Stimulated activated CD4-positive, alpha-beta T cell treated with anti-CD3 and anti-CD28 coated beads, Interleukin-2, amount 100 ng/mL, for 24 hours (primary cell): ENCODE measurements around the gene ZNF57.
A peak's percentile ranks its signal among the peaks of the same experiment; 100 is the strongest.
"Not testable (repeated sequence)": the region's sequence is repeated elsewhere in the genome, so short reads cannot be mapped to it uniquely, and the experiment has no call there.

ENCODE experiments used
- DNase-seq, 2 donors: peaks; one replicate each; pipeline ENCODE4 v3.0.0-alpha.2; 2020

ZNF57 gene

GRCh38 chr19:2900296-2901252 is at the start of gene ZNF57:
TSS of gene ZNF57 (plus strand) at chr19:2900928. CDS start at chr19:2901046, 118 bp downstream.
- DNase-seq = peak; percentile 99

- DNase-seq = no peak
Measured at GRCh38 chr19:2852598-2852997, 48.1 kb upstream of the ZNF57 start.

- no peak for DNase-seq
Measured at GRCh38 chr19:2853015-2853606, 47.6 kb upstream of the ZNF57 start.

DNA sequence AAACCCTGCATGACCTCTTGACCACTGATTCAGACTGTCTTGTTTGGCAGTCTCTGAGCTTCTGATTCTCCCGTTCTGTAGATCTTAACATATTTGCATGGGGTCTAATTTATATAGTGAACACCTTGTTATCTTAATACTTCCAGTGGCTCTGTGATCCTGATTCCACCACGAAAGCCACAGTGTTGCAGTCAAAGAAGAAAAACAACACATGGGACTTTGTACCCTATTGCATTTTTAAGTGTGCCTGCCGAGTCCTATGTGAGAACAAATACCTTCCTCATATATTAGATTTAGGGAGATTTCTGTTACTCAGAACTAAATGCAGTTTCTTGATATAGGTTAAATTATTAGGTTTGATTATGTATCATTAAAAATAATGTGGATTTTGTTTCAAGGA is 45.9 kb upstream of the ZNF57 start:
- no peak for DNase-seq

GRCh38 chr19:2856457-2857050 is 44.2 kb upstream of the ZNF57 start:
- no peak for DNase-seq

DNA sequence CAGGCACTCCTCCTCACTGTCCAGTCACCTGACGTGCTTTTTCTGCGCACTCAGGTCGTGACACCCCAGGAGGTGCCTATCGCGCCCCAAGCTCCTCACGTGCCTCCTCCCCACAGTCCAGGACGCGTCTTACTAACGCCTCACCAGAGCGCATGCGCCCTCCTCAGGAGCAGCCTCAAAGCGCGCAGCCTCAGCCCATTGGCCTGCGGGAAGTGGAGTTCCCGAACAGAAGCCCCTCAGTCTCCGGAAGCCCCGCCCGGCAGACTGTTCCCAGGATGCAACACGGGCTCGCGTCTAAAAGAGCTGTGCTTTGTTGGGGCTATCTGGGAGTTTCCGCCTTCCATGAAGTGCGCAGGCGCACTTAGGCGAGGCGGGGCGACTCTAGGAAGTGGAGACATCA is 41.9 kb upstream of the ZNF57 start:
- DNase-seq = no peak

- DNase-seq = no peak
Measured at GRCh38 chr19:2863816-2864215, 36.9 kb upstream of the ZNF57 start.

DNA sequence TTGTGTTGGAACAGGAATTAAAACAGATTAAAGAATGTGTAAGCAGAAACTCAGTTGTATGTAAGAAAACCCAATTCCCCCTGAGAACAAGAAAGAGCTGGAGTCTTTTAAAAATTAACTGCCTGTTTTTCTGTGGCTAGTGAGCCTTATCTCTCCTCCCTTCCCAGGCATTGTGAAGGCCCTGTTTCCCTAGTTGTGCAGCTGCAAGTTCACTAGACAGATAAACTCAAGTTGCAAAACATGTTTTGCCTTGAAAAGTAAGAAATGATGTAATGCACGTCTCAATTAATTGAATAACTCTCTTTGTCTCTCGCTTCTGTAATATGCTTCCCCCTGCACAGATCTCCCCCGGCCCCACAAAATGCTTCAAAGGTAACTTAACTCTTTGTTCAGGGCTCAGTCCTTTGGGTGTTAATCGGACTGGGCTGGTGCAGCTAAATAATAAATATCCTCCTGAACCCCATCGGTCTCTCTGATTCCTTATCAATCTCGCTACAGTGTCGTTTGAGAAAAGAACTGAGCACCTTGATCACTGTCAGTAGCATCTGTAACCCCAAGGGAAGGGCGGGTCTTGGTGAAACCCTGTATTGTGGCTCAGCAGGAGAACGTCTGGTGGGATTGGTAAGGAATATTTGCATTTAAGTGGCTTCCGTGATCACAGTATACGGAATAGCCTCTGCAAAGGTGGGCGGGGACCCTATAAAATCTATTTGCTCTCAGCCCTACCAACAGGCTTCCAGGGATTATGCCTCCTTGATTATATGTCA is 35.2 kb upstream of the ZNF57 start:
- DNase-seq = no peak

- DNase-seq = no peak
Measured at GRCh38 chr19:2866495-2867024, 34.2 kb upstream of the ZNF57 start.

GRCh38 chr19:2867025-2867991 is 33.4 kb upstream of the ZNF57 start, which contains the start of gene ZNF556:
TSS of gene ZNF556 (plus strand) at chr19:2867335. CDS start at chr19:2867422, 87 bp downstream.
- DNase-seq = no peak

DNA sequence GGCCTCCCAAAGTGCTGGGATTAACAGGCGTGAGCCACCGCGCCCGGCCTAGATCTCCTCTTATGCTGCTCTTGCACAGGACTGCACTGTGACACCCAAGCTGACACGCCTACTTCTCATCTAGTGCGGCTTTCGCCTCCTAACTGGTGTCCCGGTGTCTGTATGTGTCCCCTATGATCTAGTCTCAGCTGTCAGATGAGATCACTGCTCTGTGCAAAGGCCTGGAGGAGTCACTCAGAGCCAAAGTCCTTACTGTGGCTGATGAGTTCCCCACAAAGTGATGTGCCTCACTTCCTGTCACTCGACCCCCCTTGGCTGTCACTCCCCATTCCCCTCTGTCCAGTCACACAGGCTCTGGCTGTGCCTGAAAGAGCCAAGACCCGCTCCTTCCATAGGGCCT is 31.1 kb upstream of the ZNF57 start:
- DNase-seq = no peak

DNA sequence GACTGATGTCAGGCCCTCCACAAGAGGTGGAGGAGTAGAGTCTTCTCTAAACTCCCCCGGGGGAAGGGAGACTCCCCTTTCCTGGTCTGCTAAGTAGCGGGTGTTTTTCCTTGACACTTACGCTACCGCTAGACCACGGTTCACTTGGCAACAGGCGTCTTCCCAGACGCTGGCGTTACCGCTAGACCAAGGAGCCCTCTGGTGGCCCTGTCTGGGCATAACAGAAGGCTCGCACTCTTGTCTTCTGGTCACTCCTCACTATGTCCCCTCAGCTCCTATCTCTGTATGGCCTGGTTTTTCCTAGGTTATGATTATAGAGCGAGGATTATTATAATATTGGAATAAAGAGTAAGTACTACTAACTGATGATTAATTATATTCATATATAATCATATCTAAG is 28.6 kb upstream of the ZNF57 start:
- peak in 1 of 2 donors; percentile 37 for DNase-seq

- no peak for DNase-seq
Measured at GRCh38 chr19:2877398-2878331, 23.1 kb upstream of the ZNF57 start.

GRCh38 chr19:2883686-2884439 is 16.9 kb upstream of the ZNF57 start:
- DNase-seq = no peak

DNA sequence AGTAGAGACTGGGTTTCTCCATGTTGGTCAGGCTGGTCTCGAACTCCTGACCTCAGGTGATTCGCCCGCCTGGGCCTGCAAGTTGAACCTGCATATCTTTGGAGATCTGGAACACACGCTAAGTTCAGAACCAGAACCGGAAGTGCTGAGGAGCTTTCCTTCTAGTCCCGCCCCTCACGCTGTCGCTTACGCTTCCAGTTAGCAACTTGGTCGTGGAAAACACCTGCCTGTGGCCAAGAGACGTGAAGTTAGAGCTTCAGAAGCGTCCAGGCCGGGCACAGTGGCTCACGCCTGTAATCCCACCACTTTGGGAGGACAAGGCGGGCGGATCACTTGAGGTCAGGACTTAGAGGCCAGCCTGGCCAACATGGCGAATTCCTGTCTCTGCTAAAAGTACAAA is 15.0 kb upstream of the ZNF57 start:
- DNase-seq = no peak

DNA sequence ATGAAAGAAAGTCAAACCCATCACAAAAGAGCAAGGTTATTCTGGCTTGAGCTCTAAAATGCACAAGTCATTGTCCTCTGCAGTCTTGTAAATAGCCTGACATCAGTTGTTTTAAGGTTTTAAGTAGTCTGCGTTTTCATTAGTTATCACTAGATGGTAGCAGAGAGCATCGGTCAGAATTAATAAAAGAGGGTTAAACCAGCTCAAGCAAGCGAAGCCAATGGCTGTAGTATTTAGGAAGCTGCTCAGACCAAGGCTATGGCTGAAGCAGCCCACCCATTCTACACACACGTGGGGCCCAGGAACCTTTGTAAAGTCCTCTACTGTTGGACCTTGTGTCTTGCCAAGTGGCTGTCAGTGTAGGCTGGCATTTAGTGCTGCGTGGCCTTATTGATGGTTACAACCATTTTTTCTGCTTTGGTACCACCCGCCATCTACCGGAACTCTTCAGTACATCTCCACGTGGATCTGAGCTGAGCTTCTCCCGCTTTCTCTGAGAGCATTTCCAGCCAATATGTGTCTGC is 13.3 kb upstream of the ZNF57 start:
- DNase-seq = peak in 1 of 2 donors; percentile 8

GRCh38 chr19:2888731-2889224 is 11.9 kb upstream of the ZNF57 start:
- DNase-seq = peak; percentile 55 to 69

- DNase-seq = not testable (repeated sequence)
Measured at GRCh38 chr19:2890531-2890930, 10.2 kb upstream of the ZNF57 start.

DNA sequence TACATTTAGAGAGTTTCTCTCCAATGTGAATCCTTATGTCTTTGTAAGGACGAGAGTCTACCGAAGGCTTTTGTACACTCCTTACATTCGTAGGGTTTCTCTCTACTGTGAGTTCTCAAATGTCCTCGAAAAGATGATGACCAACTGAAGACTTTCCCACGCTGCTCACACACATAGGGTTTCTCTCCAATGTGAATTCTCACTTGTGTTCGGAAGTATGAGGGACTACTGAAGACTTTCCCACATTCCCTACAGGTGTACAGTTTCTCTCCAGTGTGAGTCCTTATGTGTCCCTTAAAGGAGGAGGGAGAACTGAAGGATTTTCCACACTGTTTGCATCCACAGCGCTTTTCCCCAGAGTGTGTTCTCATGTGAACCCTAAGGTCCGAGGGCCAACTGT is 4.0 kb upstream of the ZNF57 start:
- DNase-seq = no peak
